IgD-negative memory B cell (primary cell): Measurements from ENCODE around the gene SLC35A2. TPM values are rescaled to one million over a fixed set of nuclear protein-coding genes. Genes with fewer than 3 reads are reported as not detected.

Source experiments
- H3K27ac Mint-ChIP-seq, 3 donors: one replicate each; pipeline ENCODE4 v1.8.0; 2020 to 2022; ENCODE audit warnings: mild to moderate bottlenecking in 3 of 3, mixed read lengths in 3 of 3, moderate library complexity in 1 of 3
- H3K27me3 Mint-ChIP-seq: one replicate; pipeline ENCODE4 v1.8.0; 2021; ENCODE audit warnings: mixed read lengths
- H3K36me3 Mint-ChIP-seq: one replicate; pipeline ENCODE4 v1.8.0; 2020; ENCODE audit warnings: mild to moderate bottlenecking, mixed read lengths
- H3K4me1 Mint-ChIP-seq, 3 donors: one replicate each; pipeline ENCODE4 v1.8.0; 2020 to 2022; ENCODE audit warnings: mixed read lengths in 3 of 3, mild to moderate bottlenecking in 1 of 3
- H3K4me3 Mint-ChIP-seq, 4 donors: one replicate each; pipeline ENCODE4 v1.8.0; 2020 to 2022; ENCODE audit warnings: mild to moderate bottlenecking in 4 of 4, mixed read lengths in 4 of 4, moderate library complexity in 3 of 4
- H3K9me3 Mint-ChIP-seq, 3 donors: one replicate each; pipeline ENCODE4 v1.8.0; 2020 to 2021; ENCODE audit warnings: mixed read lengths in 3 of 3, mild to moderate bottlenecking in 1 of 3
- polyA plus RNA-seq: library from polyadenylated mRNA; unstranded; fragments of 300-500 nt; fragmentation: Illumina TruSeq; gene quantifications from one replicate; pipeline ENCODE4 v1.2.3, GENCODE V29; 2021

The SLC35A2 gene
- polyA plus RNA-seq, 1 donor from 2014 or later, result 9.6 TPM

GRCh38 chrX:48937054-48937907, 25.8 kb upstream of the SLC35A2 start:
- Mint-ChIP-seq H3K4me1 (peaks cover 56 to 80% (median 78%) of the 10 kb centered on the region in 3 donors), H3K36me3 (peaks cover 22% of the 10 kb centered on the region), H3K4me3 (peak overlapping the region; percentile 77 to 89 (median 84)), H3K27me3 (peaks cover 9% of the 10 kb centered on the region), H3K9me3 (peaks cover 0 to 2% (median 0%) of the 10 kb centered on the region in 3 donors), H3K27ac (peak overlapping the region; percentile 98 to 99 (median 99))

DNA sequence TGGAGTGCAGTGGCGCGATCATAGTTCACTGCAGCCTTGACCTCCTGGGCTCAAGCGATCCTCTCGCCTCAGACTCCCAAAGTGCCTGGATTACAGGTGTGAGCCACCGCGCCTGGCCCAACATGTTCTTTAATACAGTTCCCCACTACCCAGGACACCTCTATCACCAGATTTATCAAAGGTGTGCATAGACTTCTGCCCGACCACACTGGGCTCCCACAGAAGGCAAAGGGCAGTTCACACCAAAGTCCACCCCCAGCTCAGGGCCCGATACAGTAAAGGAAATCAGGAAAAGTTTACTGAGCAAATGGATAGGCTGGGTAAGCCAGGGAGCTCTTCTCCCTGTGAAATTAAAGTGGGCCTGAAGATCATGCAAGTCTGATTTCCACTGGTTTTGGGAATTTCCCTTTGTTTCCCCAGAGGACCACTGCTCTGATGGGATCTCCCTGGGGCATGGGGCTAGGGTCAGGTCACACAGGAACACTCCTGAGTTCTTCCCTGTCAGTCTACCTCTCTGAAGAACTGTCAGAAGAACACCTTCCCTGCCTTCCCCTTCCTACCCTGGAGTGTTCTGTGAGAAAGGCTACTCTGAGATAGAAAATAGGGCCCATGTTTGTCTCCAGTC, 25.1 kb upstream of the SLC35A2 start:
- H3K9me3 Mint-ChIP-seq, result peaks cover 0 to 2% (median 0%) of the 10 kb centered on the region in 3 donors
- peaks cover 51 to 73% (median 70%) of the 10 kb centered on the region in 3 donors for H3K4me1 Mint-ChIP-seq
- H3K27me3 Mint-ChIP-seq, result peaks cover 9% of the 10 kb centered on the region
- H3K27ac Mint-ChIP-seq, result peak overlapping the region; percentile 98 to 99 (median 99)
- peak overlapping the region; percentile 77 to 89 (median 84) for H3K4me3 Mint-ChIP-seq
- peaks cover 20% of the 10 kb centered on the region for H3K36me3 Mint-ChIP-seq

DNA sequence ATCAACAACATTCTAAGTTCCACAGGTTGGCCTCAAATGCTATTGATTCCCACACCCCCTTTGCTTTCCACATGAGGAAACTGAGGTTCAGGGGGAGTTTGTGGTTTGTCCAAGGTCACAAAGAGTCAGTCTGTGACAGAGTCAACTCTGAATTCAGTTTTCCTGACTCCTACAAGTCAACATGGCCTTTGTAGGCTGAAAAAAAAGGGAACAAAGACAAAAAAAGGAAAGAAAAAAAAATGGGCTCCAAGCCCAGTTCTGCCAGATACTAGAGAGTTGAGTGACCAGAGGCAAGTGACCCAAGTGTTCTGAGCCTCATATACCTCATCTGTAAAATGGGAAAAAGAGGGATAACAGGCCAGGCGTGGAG, 23.8 kb upstream of the SLC35A2 start:
- Mint-ChIP-seq H3K4me3 (peak overlapping the region in 3 of 4 donors; percentile 76 to 77 (median 76)), H3K4me1 (peaks cover 50 to 66% (median 64%) of the 10 kb centered on the region in 3 donors)

DNA sequence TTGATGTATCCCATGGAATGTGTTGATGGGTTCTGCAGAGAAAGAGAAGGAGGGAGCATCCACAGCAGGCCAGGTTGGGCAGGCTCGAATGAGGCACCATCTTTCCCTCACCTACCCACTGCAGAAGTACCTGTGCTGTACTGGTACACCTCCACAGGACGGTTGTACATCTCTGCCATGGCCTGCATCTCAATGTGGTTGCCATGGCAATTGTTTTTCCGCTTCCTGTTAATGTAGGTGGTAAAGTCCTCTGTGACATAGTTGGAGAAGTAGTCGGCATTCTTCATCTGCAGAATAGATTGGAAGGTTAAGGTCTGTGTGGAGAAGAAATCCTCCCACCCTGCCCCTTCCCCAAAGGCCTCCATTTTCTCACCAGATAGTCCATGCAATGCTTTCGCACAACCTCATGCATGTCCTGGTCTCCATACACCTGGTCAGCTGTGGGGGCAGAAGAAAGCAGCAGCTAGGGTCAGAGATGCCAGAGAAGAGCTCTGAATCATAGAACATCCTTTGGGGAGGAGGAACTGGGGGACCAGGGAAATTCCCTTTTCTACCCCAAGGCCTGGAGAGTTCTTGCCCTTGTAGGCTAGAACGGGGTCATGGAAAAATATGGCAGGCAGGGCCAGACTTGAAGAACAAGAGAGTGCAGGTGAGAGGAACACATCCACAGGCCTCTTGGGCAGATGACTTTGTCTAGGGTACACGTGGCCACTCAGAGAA, 23.3 kb upstream of the SLC35A2 start:
- H3K27me3 Mint-ChIP-seq, result peaks cover 6% of the 10 kb centered on the region
- H3K27ac Mint-ChIP-seq, result peak overlapping the region; percentile 91 to 99 (median 98)
- H3K9me3 Mint-ChIP-seq, result peaks cover 0 to 2% (median 0%) of the 10 kb centered on the region in 3 donors
- H3K4me3 Mint-ChIP-seq, result peak overlapping the region in 3 of 4 donors; percentile 76 to 83 (median 77)
- peaks cover 46 to 61% (median 60%) of the 10 kb centered on the region in 3 donors for H3K4me1 Mint-ChIP-seq
- peaks cover 19% of the 10 kb centered on the region for H3K36me3 Mint-ChIP-seq

More for the DNA sequence above, 23.8 kb upstream of the SLC35A2 start:
- H3K27ac Mint-ChIP-seq, result peak overlapping the region; percentile 91 to 99 (median 98)
- peaks cover 0 to 2% (median 0%) of the 10 kb centered on the region in 3 donors for H3K9me3 Mint-ChIP-seq
- peaks cover 9% of the 10 kb centered on the region for H3K27me3 Mint-ChIP-seq
- peaks cover 22% of the 10 kb centered on the region for H3K36me3 Mint-ChIP-seq

DNA sequence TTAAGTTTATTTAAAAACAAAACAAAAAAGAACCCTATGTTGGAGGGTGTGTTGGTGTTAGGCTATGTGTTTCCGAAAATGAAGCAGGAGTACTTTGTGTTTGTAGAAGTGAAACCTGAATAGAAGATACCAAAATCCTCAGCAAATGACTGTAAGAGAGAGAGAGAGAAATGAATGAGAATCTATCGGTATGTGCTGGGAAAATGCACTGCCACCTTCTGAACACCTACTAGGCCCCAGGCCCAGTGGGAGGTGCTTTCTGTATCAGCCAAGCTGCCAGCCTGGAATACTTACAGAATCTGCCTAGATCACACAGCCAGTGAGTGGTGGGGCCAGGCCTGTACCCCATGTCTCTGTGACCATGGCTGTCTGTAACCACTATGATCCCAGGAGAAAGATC, 22.3 kb upstream of the SLC35A2 start:
- peaks cover 37 to 51% (median 51%) of the 10 kb centered on the region in 3 donors for H3K4me1 Mint-ChIP-seq
- H3K36me3 Mint-ChIP-seq, result peaks cover 19% of the 10 kb centered on the region
- peaks cover 0 to 2% (median 0%) of the 10 kb centered on the region in 3 donors for H3K9me3 Mint-ChIP-seq
- peaks cover 3% of the 10 kb centered on the region for H3K27me3 Mint-ChIP-seq
- peak overlapping the region; percentile 3 to 95 (median 91) for H3K27ac Mint-ChIP-seq
- peak overlapping the region; percentile 27 to 85 (median 73) for H3K4me3 Mint-ChIP-seq

DNA sequence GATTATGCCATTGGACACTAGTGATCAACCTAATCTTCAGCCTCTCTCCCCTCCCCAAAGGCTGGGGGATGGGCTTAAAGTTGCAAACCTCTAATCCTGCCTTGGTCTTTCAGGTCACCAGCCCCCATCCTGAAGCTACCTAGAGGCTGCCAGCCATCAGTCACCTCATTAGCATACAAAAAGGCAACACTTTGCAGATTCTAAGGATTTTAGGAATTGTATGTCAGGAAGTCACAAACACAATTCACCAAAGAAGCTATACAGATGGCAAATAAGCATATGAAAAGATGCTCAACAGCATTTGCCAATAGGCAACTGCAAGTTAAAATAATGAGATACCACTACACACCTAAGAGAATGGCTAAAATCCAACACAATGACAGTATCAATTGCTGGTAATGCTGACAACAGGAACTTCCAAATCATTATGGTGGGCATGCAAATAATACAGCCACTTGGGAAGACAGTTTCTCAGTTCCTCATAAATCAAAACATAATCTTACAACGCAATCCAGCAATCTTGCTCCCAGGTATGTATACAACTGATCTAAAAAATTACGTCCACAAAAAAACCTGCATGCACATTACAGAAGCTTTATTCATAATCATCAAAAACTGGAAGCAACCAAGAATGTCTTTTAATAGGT, 16.4 kb upstream of the SLC35A2 start:
- Mint-ChIP-seq H3K4me1 (peaks cover 16 to 27% (median 24%) of the 10 kb centered on the region in 3 donors), H3K4me3 (peak overlapping the region; percentile 19 to 84 (median 38)), H3K27ac (peak overlapping the region; percentile 41 to 82 (median 46)), H3K27me3 (peaks cover 5% of the 10 kb centered on the region), H3K9me3 (no peaks in the 10 kb centered on the region), H3K36me3 (peaks cover 13% of the 10 kb centered on the region)

DNA sequence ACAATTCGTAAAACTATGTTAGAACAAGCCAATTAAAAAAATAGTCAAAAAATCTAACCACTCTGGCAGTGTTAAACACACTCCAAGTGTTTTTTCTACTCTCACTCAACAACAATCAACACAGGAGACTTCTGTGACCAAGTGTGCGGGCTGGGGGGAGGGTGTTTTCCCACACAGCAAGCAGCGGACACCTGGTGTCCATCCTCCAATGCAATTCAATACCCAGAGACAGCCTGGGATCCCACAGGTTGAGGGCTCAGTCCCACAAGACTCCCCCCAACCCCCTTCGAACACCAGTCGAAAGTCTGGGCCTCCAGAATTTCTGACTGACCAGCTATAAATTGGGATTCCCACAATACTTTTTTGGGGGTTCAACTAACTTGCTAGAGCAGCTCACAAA, 15.7 kb upstream of the SLC35A2 start:
- Mint-ChIP-seq H3K27ac (peak overlapping the region in 2 of 3 donors; percentile 46 to 82), H3K36me3 (peaks cover 11% of the 10 kb centered on the region), H3K9me3 (no peaks in the 10 kb centered on the region), H3K27me3 (peaks cover 5% of the 10 kb centered on the region), H3K4me3 (peak overlapping the region in 1 of 4 donors; percentile 84), H3K4me1 (peaks cover 15 to 26% (median 24%) of the 10 kb centered on the region in 3 donors)

DNA sequence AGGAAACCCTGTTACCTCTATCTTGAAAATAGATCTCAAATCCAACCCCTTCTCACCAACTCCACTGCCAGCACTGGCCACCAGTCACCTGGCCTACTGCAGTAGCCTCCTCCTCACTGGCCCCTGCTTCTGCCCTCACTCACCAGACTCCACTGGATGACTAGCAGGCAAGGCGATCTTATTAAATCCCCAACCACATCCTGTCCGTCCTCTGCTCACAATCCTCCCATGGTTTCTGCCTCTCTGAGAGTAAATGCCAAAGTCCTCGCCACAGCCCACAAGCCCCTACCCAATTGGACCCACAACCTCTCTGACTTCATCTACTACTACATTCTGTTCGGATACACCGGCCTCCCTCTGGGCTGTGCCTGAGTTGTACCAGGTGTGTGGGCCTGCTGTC, 12.8 kb upstream of the SLC35A2 start:
- peak overlapping the region; percentile 29 to 60 (median 47) for H3K27ac Mint-ChIP-seq
- H3K9me3 Mint-ChIP-seq, result no peaks in the 10 kb centered on the region
- peaks cover 9% of the 10 kb centered on the region for H3K27me3 Mint-ChIP-seq
- peaks cover 9% of the 10 kb centered on the region for H3K36me3 Mint-ChIP-seq
- peak overlapping the region in 1 of 4 donors; percentile 4 for H3K4me3 Mint-ChIP-seq
- H3K4me1 Mint-ChIP-seq, result peaks cover 15 to 43% (median 31%) of the 10 kb centered on the region in 3 donors

GRCh38 chrX:48923771-48924170, 12.3 kb upstream of the SLC35A2 start:
- Mint-ChIP-seq H3K9me3 (no peaks in the 10 kb centered on the region), H3K27me3 (peaks cover 9% of the 10 kb centered on the region), H3K27ac (peak overlapping the region in 2 of 3 donors; percentile 29 to 60), H3K4me3 (no peak overlapping the region), H3K4me1 (peaks cover 15 to 43% (median 31%) of the 10 kb centered on the region in 3 donors), H3K36me3 (peaks cover 9% of the 10 kb centered on the region)

DNA sequence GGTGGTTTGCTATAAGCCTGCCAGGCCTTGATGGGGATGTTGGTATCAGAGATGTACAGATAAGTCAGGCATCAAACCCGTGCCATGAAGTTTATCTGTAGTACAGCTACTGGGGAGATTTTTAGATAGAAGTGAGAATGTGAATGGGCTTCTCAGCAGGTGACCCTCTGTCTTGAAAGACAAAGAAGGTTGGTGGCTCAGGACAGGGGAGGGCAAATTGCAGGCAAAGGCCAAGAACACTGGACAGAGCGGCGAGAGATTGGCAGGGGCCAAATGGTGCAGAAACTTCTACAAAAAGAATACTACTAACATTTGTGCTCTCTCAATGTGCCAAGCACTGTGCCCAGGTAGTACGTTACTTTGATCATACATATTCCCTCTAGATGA, 9.3 kb upstream of the SLC35A2 start:
- peak overlapping the region in 2 of 3 donors; percentile 6 to 96 for H3K27ac Mint-ChIP-seq
- H3K4me1 Mint-ChIP-seq, result peaks cover 5 to 31% (median 25%) of the 10 kb centered on the region in 3 donors
- H3K27me3 Mint-ChIP-seq, result peaks cover 6% of the 10 kb centered on the region
- H3K9me3 Mint-ChIP-seq, result peaks cover 0 to 3% (median 0%) of the 10 kb centered on the region in 3 donors
- peaks cover 16% of the 10 kb centered on the region for H3K36me3 Mint-ChIP-seq
- peak overlapping the region; percentile 93 to 100 (median 94) for H3K4me3 Mint-ChIP-seq

GRCh38 chrX:48919947-48920717, 8.7 kb upstream of the SLC35A2 start:
- Mint-ChIP-seq H3K36me3 (peaks cover 12% of the 10 kb centered on the region), H3K27ac (peak overlapping the region; percentile 96 to 99 (median 98)), H3K4me3 (peak overlapping the region; percentile 93 to 100 (median 94)), H3K27me3 (peaks cover 4% of the 10 kb centered on the region), H3K9me3 (peaks cover 0 to 3% (median 0%) of the 10 kb centered on the region in 3 donors), H3K4me1 (peaks cover 5 to 28% (median 25%) of the 10 kb centered on the region in 3 donors)

GRCh38 chrX:48919360-48919841, 8.0 kb upstream of the SLC35A2 start:
- H3K27me3 Mint-ChIP-seq, result peaks cover 4% of the 10 kb centered on the region
- peaks cover 11% of the 10 kb centered on the region for H3K36me3 Mint-ChIP-seq
- peaks cover 5 to 33% (median 25%) of the 10 kb centered on the region in 3 donors for H3K4me1 Mint-ChIP-seq
- peak overlapping the region; percentile 96 to 99 (median 98) for H3K27ac Mint-ChIP-seq
- peak overlapping the region; percentile 93 to 100 (median 94) for H3K4me3 Mint-ChIP-seq
- H3K9me3 Mint-ChIP-seq, result peaks cover 0 to 3% (median 0%) of the 10 kb centered on the region in 3 donors

- Mint-ChIP-seq H3K27ac (peak within 1 kb of the TSS; percentile 96 to 99 (median 98)), H3K27me3 (peaks cover 4% of the 10 kb centered on the region), H3K9me3 (peaks cover 0 to 3% (median 0%) of the 10 kb centered on the region in 3 donors), H3K36me3 (peaks cover 7% of the 10 kb centered on the region), H3K4me1 (peaks cover 5 to 33% (median 20%) of the 10 kb centered on the region in 3 donors), H3K4me3 (peak within 1 kb of the TSS; percentile 93 to 100 (median 94))
Observed at GRCh38 chrX:48918643-48919340, 7.3 kb upstream of the SLC35A2 start, which contains the start of gene PIM2. TSS of gene PIM2 (minus strand) at chrX:48919024. CDS start at chrX:48918834, 190 bp downstream.
